ENCODE measurements around the gene SPRED3.
"Not testable (repeated sequence)": the region's sequence is repeated elsewhere in the genome, so short reads cannot be mapped to it uniquely, and the experiment has no call there.

SPRED3 gene, protein sequence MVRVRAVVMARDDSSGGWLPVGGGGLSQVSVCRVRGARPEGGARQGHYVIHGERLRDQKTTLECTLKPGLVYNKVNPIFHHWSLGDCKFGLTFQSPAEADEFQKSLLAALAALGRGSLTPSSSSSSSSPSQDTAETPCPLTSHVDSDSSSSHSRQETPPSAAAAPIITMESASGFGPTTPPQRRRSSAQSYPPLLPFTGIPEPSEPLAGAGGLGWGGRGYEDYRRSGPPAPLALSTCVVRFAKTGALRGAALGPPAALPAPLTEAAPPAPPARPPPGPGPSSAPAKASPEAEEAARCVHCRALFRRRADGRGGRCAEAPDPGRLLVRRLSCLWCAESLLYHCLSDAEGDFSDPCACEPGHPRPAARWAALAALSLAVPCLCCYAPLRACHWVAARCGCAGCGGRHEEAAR

DNA sequence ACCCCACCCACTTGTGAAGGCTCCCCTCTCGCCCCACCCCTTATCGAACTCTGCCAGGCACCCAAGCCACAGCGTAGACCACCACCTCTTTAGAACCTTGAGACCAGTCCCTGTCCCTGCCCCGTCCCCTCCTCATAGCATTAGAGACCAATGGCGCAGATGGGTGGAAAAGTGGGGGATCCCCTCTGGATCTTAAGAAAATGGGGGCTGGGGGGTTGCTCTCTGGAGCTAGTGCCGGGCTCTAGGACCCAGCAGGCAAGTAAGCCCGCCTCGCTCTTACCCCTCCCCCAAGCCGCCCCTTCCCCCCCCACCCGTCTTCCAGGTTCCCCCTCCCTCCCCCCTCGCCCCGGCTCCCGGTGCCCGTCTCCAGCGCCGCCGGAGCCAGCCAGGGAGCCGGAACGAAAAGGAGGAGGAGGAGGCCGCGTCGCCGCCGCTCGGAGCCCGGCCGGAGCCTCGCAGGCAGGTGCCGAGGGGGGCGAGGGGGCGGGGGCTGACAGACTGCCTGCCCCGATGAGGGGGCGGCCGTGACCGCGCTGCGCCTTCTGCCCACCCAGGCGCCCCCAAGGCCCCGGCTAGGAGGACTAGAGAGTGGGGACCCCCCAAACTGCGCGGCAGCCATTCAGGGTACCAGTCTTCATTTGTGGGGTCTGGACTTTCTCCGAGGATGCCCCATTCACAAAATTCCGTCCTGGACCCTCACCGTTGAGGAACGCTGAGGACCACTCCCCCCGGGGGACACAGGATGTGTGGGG, at the start of gene SPRED3:
Gene SPRED3 (plus strand): TSS at position 349 of the 752 bp plus-strand sequence. CDS start 1,606 bp downstream, outside the sequence.
- no peak for TF ChIP-seq EZH2 (IDR thresholded peaks at IDR 0.05; ENCODE audit: borderline replicate concordance, low read depth, low read length, severe bottlenecking)
- TF ChIP-seq, protein P1, sequence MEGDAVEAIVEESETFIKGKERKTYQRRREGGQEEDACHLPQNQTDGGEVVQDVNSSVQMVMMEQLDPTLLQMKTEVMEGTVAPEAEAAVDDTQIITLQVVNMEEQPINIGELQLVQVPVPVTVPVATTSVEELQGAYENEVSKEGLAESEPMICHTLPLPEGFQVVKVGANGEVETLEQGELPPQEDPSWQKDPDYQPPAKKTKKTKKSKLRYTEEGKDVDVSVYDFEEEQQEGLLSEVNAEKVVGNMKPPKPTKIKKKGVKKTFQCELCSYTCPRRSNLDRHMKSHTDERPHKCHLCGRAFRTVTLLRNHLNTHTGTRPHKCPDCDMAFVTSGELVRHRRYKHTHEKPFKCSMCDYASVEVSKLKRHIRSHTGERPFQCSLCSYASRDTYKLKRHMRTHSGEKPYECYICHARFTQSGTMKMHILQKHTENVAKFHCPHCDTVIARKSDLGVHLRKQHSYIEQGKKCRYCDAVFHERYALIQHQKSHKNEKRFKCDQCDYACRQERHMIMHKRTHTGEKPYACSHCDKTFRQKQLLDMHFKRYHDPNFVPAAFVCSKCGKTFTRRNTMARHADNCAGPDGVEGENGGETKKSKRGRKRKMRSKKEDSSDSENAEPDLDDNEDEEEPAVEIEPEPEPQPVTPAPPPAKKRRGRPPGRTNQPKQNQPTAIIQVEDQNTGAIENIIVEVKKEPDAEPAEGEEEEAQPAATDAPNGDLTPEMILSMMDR (IDR thresholded peaks at IDR 0.05; ENCODE audit: borderline replicate concordance, extremely low read depth, low read length, poor library complexity, severe bottlenecking), result no peak
- H3K27ac ChIP-seq (ENCODE audit: low read length), result peak within 1 kb of the TSS; percentile 59; the same call in 1 of the 2 replicates

DNA sequence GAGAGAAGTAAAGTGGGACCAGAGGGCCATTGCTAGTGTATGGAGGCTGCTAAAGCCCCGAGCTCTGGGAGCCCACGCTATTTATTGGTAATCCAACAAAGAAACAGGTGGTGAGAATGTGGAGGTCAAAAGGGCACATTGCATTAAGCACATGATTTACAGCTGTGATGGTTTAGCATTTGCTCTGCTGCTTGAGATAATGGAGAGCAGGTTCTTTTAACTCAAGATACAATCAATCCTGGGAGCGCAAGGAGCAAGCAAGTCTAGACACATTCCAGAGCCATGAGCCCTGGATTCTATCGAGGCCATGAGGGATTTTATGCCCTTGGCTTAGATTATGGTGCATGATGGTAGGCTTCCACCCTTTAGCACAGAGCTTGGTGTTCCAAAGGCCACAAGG, 49.5 kb upstream of the SPRED3 start:
- not testable (repeated sequence) for H3K27me3 ChIP-seq (ENCODE audit: insufficient read depth, low read length, poor library complexity); H3K4me3 ChIP-seq (ENCODE audit: low read depth in 1 of 2, low read length in 2 of 2); H3K79me2 ChIP-seq (ENCODE audit: insufficient read depth, low read length); H2AFZ ChIP-seq (ENCODE audit: low read depth, low read length); H3K9me3 ChIP-seq (ENCODE audit: insufficient read depth, low read length, severe bottlenecking); H3K9ac ChIP-seq (ENCODE audit: low read depth, low read length); H3K27ac ChIP-seq (ENCODE audit: low read length); H3K4me2 ChIP-seq (ENCODE audit: insufficient read depth, low read length); DNase-seq; ATAC-seq (ENCODE audit: insufficient read depth, low read depth); H4K20me1 ChIP-seq (ENCODE audit: insufficient read depth, low read length)
- H3K4me1 ChIP-seq (ENCODE audit: insufficient read depth, low read length), result peaks cover 23% of the 10 kb centered on the region
- peaks cover 13% of the 10 kb centered on the region for H3K36me3 ChIP-seq (ENCODE audit: insufficient read depth, low read length)

More for the DNA sequence above, at the start of gene SPRED3:
- Histone ChIP-seq H3K79me2 (ENCODE audit: insufficient read depth, low read length) (no peaks in the 10 kb centered on the region), H3K9ac (ENCODE audit: low read depth, low read length) (peak within 1 kb of the TSS; percentile 58), H2AFZ (ENCODE audit: low read depth, low read length) (peak within 1 kb of the TSS; percentile 95), H4K20me1 (ENCODE audit: insufficient read depth, low read length) (peaks cover 31% of the 10 kb centered on the region), H3K4me3 (ENCODE audit: low read depth in 1 of 2, low read length in 2 of 2) (peak within 1 kb of the TSS; percentile 39 to 88; a peak in 3 of 4 replicates), H3K9me3 (ENCODE audit: insufficient read depth, low read length, severe bottlenecking) (no peaks in the 10 kb centered on the region), H3K36me3 (ENCODE audit: insufficient read depth, low read length) (peaks cover 18% of the 10 kb centered on the region), H3K4me2 (ENCODE audit: insufficient read depth, low read length) (peak within 1 kb of the TSS; percentile 100), H3K27me3 (ENCODE audit: insufficient read depth, low read length, poor library complexity) (no peaks in the 10 kb centered on the region), H3K4me1 (ENCODE audit: insufficient read depth, low read length) (peaks cover 56% of the 10 kb centered on the region)
- DNase-seq, result no peak
- ATAC-seq (ENCODE audit: insufficient read depth, low read depth), result peak; percentile 50

DNA sequence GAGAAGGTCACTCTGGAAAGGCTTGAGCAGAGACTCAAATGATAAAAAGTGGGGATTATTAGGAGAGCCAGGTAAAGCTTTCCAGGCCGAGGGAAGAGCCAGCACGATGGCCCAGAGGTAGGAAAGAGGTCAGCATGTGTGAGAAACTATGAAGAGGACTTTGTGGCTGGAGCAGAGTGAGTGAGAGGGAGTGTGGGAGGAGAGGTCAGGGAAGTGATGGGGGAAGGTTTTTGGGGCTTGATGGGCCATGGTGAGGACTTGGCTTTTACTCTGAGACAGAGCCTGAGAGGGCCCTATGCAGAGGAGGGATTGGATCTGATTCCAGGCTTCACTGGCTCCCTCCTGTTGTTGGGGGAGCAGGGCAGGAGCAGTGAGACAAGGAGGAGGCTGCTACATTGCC, 47.6 kb upstream of the SPRED3 start:
- H3K79me2 ChIP-seq (ENCODE audit: insufficient read depth, low read length), result peaks cover 4% of the 10 kb centered on the region; the same call in 1 of the 2 replicates
- H3K36me3 ChIP-seq (ENCODE audit: insufficient read depth, low read length), result peaks cover 18% of the 10 kb centered on the region
- no peaks in the 10 kb centered on the region for H3K27me3 ChIP-seq (ENCODE audit: insufficient read depth, low read length, poor library complexity)
- peaks cover 16% of the 10 kb centered on the region for H3K4me1 ChIP-seq (ENCODE audit: insufficient read depth, low read length)
- ATAC-seq (ENCODE audit: insufficient read depth, low read depth), result no peak
- H3K27ac ChIP-seq (ENCODE audit: low read length), result no peak overlapping the region
- H3K9ac ChIP-seq (ENCODE audit: low read depth, low read length), result no peak overlapping the region
- TF ChIP-seq, protein P1 (IDR thresholded peaks at IDR 0.05; ENCODE audit: borderline replicate concordance, extremely low read depth, low read length, poor library complexity, severe bottlenecking), result no peak
- TF ChIP-seq EZH2 (IDR thresholded peaks at IDR 0.05; ENCODE audit: borderline replicate concordance, low read depth, low read length, severe bottlenecking), result no peak
- no peak overlapping the region for H3K4me2 ChIP-seq (ENCODE audit: insufficient read depth, low read length)
- peaks cover 10% of the 10 kb centered on the region for H4K20me1 ChIP-seq (ENCODE audit: insufficient read depth, low read length)
- no peak for DNase-seq
- no peak overlapping the region for H3K4me3 ChIP-seq (ENCODE audit: low read depth in 1 of 2, low read length in 2 of 2)
- no peak overlapping the region for H2AFZ ChIP-seq (ENCODE audit: low read depth, low read length)
- no peaks in the 10 kb centered on the region for H3K9me3 ChIP-seq (ENCODE audit: insufficient read depth, low read length, severe bottlenecking)

DNA sequence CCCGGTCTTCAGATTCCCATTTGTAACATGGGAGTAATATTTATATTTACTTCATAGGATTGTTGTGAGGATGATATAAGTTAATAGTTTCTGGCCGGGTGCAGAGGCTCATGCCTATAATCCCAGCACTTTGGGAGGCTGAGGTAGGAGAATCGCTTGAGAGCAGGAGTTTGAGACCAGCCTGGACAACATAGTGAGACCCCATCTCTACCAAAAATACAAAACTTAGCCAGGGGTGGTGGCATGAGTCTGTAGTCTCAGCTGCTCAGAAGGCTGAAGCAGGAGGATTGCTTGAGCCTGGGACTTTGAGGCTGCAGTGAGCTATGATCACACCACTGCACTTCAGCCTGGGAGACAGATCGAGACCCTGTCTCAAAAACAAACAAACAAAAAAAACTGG, 41.7 kb upstream of the SPRED3 start:
- DNase-seq, result no peak
- 0 out of 2 replicates have a peak, but pooled peaks cover 5% of the 10 kb centered on the region for H4K20me1 ChIP-seq (ENCODE audit: insufficient read depth, low read length)
- H3K9me3 ChIP-seq (ENCODE audit: insufficient read depth, low read length, severe bottlenecking), result no peaks in the 10 kb centered on the region
- H3K9ac ChIP-seq (ENCODE audit: low read depth, low read length), result no peak overlapping the region
- H3K4me3 ChIP-seq (ENCODE audit: low read depth in 1 of 2, low read length in 2 of 2), result no peak overlapping the region
- TF ChIP-seq, protein P1 (IDR thresholded peaks at IDR 0.05; ENCODE audit: borderline replicate concordance, extremely low read depth, low read length, poor library complexity, severe bottlenecking), result no peak
- no peak for TF ChIP-seq EZH2 (IDR thresholded peaks at IDR 0.05; ENCODE audit: borderline replicate concordance, low read depth, low read length, severe bottlenecking)
- peaks cover 8% of the 10 kb centered on the region for H3K36me3 ChIP-seq (ENCODE audit: insufficient read depth, low read length)
- no peaks in the 10 kb centered on the region for H3K27me3 ChIP-seq (ENCODE audit: insufficient read depth, low read length, poor library complexity)
- H3K4me2 ChIP-seq (ENCODE audit: insufficient read depth, low read length), result no peak overlapping the region
- H3K4me1 ChIP-seq (ENCODE audit: insufficient read depth, low read length), result no peaks in the 10 kb centered on the region
- no peak for ATAC-seq (ENCODE audit: insufficient read depth, low read depth)
- H2AFZ ChIP-seq (ENCODE audit: low read depth, low read length), result no peak overlapping the region
- no peak overlapping the region for H3K27ac ChIP-seq (ENCODE audit: low read length)
- H3K79me2 ChIP-seq (ENCODE audit: insufficient read depth, low read length), result no peaks in the 10 kb centered on the region

All from DND-41 (cell line).